IPS DF 6.9 (cell line): ENCODE measurements around the gene ARHGAP25.

Experiments
- DNase-seq: peaks from one replicate; pipeline ENCODE4 v3.0.0-alpha.2; 2013; ENCODE audit warnings: low read depth, low spot score
- H3K27ac ChIP-seq: one replicate; pipeline ENCODE4 v1.5.1; 2013; ENCODE audit warnings: low read length, control low read depth
- H3K27me3 ChIP-seq: 2 replicates; pipeline ENCODE4 v1.6.1; 2013; ENCODE audit warnings: mild to moderate bottlenecking, low read length; ENCODE audit not compliant: control insufficient read depth, insufficient read depth
- H3K36me3 ChIP-seq: 2 replicates; pipeline ENCODE4 v1.6.1; 2013; ENCODE audit warnings: low read length; ENCODE audit not compliant: control insufficient read depth, insufficient read depth
- H3K4me1 ChIP-seq: 2 replicates; pipeline ENCODE4 v1.6.1; 2013; ENCODE audit warnings: low read length; ENCODE audit not compliant: control insufficient read depth, insufficient read depth
- H3K4me3 ChIP-seq: 2 replicates; pipeline ENCODE4 v1.5.1; 2013; ENCODE audit warnings: mild to moderate bottlenecking, low read length
- H3K9me3 ChIP-seq: 2 replicates; pipeline ENCODE4 v1.6.1; 2013; ENCODE audit warnings: low read length, inconsistent platforms; ENCODE audit not compliant: control insufficient read depth, insufficient read depth
- WGBS: extraction: QIAGEN DNeasy Blood & Tissue Kit; methylation state at CpG from one replicate; pipeline ENCODE4 v1.1.7; 2013; ENCODE audit warnings: mixed read lengths, missing lambda C conversion rate; ENCODE audit not compliant: insufficient read length, insufficient coverage; 5-methylcytosine and 5-hydroxymethylcytosine counted together

The ARHGAP25 gene

GRCh38 chr2:68755071-68755470 lies 20.5 kb downstream of the ARHGAP25 start:
- no peak for DNase-seq
- no peaks in the 10 kb centered on the region for H3K36me3 ChIP-seq
- H3K27ac ChIP-seq: no peak overlapping the region
- no peaks in the 10 kb centered on the region for H3K9me3 ChIP-seq
- H3K4me3 ChIP-seq: no peak overlapping the region
- H3K27me3 ChIP-seq: no peaks in the 10 kb centered on the region
- peaks cover 1% of the 10 kb centered on the region; the same call in 1 of the 2 replicates for H3K4me1 ChIP-seq

- no CpG with 5 or more reads among the region's 2 CpGs for WGBS
Measured at GRCh38 chr2:68756178-68756577, 21.6 kb downstream of the ARHGAP25 start.

GRCh38 chr2:68757081-68757480 lies 22.5 kb downstream of the ARHGAP25 start:
- no peaks in the 10 kb centered on the region for H3K27me3 ChIP-seq
- no peaks in the 10 kb centered on the region for H3K9me3 ChIP-seq
- H3K4me1 ChIP-seq: peaks cover 1% of the 10 kb centered on the region; the same call in 1 of the 2 replicates
- no peak for DNase-seq
- H3K27ac ChIP-seq: no peak overlapping the region
- WGBS: no CpG with 5 or more reads among the region's 2 CpGs
- no peak overlapping the region for H3K4me3 ChIP-seq
- H3K36me3 ChIP-seq: no peaks in the 10 kb centered on the region

More at GRCh38 chr2:68756178-68756577, 21.6 kb downstream of the ARHGAP25 start:
- H3K27ac ChIP-seq: no peak overlapping the region
- H3K4me1 ChIP-seq: peaks cover 1% of the 10 kb centered on the region; the same call in 1 of the 2 replicates
- no peak for DNase-seq
- no peaks in the 10 kb centered on the region for H3K36me3 ChIP-seq
- H3K4me3 ChIP-seq: no peak overlapping the region
- no peaks in the 10 kb centered on the region for H3K9me3 ChIP-seq
- H3K27me3 ChIP-seq: no peaks in the 10 kb centered on the region

GRCh38 chr2:68762100-68762499 lies 27.5 kb downstream of the ARHGAP25 start:
- H3K4me3 ChIP-seq: no peak overlapping the region
- no peaks in the 10 kb centered on the region; the same call in 1 of the 2 replicates for H3K4me1 ChIP-seq
- H3K36me3 ChIP-seq: no peaks in the 10 kb centered on the region
- no peak overlapping the region for H3K27ac ChIP-seq
- H3K9me3 ChIP-seq: no peaks in the 10 kb centered on the region
- H3K27me3 ChIP-seq: no peaks in the 10 kb centered on the region
- no peak for DNase-seq
- WGBS: no CpG with 5 or more reads among the region's 2 CpGs

GRCh38 chr2:68762665-68763064 lies 28.1 kb downstream of the ARHGAP25 start:
- no peak for DNase-seq
- Histone ChIP-seq H3K27ac (no peak overlapping the region), H3K36me3 (no peaks in the 10 kb centered on the region), H3K27me3 (no peaks in the 10 kb centered on the region), H3K4me1 (no peaks in the 10 kb centered on the region; the same call in 1 of the 2 replicates), H3K4me3 (no peak overlapping the region), H3K9me3 (no peaks in the 10 kb centered on the region)

GRCh38 chr2:68764041-68764805 lies 29.6 kb downstream of the ARHGAP25 start:
- no peak overlapping the region for H3K4me3 ChIP-seq
- no peaks in the 10 kb centered on the region for H3K27me3 ChIP-seq
- H3K36me3 ChIP-seq: no peaks in the 10 kb centered on the region
- no CpG with 5 or more reads among the region's 6 CpGs for WGBS
- DNase-seq: no peak
- H3K27ac ChIP-seq: no peak overlapping the region
- H3K9me3 ChIP-seq: no peaks in the 10 kb centered on the region
- no peaks in the 10 kb centered on the region; the same call in 1 of the 2 replicates for H3K4me1 ChIP-seq

GRCh38 chr2:68764806-68765311 lies 30.2 kb downstream of the ARHGAP25 start:
- H3K27me3 ChIP-seq: no peaks in the 10 kb centered on the region
- no peak overlapping the region for H3K4me3 ChIP-seq
- no peaks in the 10 kb centered on the region for H3K36me3 ChIP-seq
- H3K4me1 ChIP-seq: no peaks in the 10 kb centered on the region; the same call in 1 of the 2 replicates
- no CpG with 5 or more reads among the region's 5 CpGs for WGBS
- H3K27ac ChIP-seq: no peak overlapping the region
- no peaks in the 10 kb centered on the region for H3K9me3 ChIP-seq
- no peak for DNase-seq

GRCh38 chr2:68765739-68766375 lies 31.2 kb downstream of the ARHGAP25 start:
- no peaks in the 10 kb centered on the region for H3K9me3 ChIP-seq
- no peak for DNase-seq
- no CpG with 5 or more reads among the region's 4 CpGs for WGBS
- no peaks in the 10 kb centered on the region for H3K27me3 ChIP-seq
- H3K4me1 ChIP-seq: no peaks in the 10 kb centered on the region; the same call in 1 of the 2 replicates
- no peak overlapping the region for H3K4me3 ChIP-seq
- H3K36me3 ChIP-seq: no peaks in the 10 kb centered on the region
- no peak overlapping the region for H3K27ac ChIP-seq

GRCh38 chr2:68766376-68766845 lies 31.8 kb downstream of the ARHGAP25 start:
- Histone ChIP-seq H3K36me3 (no peaks in the 10 kb centered on the region), H3K4me3 (no peak overlapping the region), H3K9me3 (no peaks in the 10 kb centered on the region), H3K27ac (no peak overlapping the region), H3K4me1 (no peaks in the 10 kb centered on the region; the same call in 1 of the 2 replicates), H3K27me3 (no peaks in the 10 kb centered on the region)
- DNase-seq: no peak
- no CpG with 5 or more reads among the region's 5 CpGs for WGBS

GRCh38 chr2:68767031-68767961 lies 32.7 kb downstream of the ARHGAP25 start:
- no peaks in the 10 kb centered on the region for H3K36me3 ChIP-seq
- no peaks in the 10 kb centered on the region for H3K27me3 ChIP-seq
- H3K4me1 ChIP-seq: no peaks in the 10 kb centered on the region; the same call in 1 of the 2 replicates
- no peak overlapping the region for H3K27ac ChIP-seq
- H3K9me3 ChIP-seq: no peaks in the 10 kb centered on the region
- WGBS: no CpG with 5 or more reads among the region's 19 CpGs
- DNase-seq: no peak
- H3K4me3 ChIP-seq: no peak overlapping the region
